CD4-positive, alpha-beta T cell treated with Interferon alpha-2 for 1 hour (primary cell): Measurements from ENCODE around the gene EDRF1.
"Not testable (repeated sequence)": the region's sequence is repeated elsewhere in the genome, so short reads cannot be mapped to it uniquely, and the experiment has no call there.

Source experiments
- DNase-seq, 2 donors: peaks; one replicate each; pipeline ENCODE4 v3.0.0-alpha.2; 2020 to 2022

EDRF1 gene

DNA sequence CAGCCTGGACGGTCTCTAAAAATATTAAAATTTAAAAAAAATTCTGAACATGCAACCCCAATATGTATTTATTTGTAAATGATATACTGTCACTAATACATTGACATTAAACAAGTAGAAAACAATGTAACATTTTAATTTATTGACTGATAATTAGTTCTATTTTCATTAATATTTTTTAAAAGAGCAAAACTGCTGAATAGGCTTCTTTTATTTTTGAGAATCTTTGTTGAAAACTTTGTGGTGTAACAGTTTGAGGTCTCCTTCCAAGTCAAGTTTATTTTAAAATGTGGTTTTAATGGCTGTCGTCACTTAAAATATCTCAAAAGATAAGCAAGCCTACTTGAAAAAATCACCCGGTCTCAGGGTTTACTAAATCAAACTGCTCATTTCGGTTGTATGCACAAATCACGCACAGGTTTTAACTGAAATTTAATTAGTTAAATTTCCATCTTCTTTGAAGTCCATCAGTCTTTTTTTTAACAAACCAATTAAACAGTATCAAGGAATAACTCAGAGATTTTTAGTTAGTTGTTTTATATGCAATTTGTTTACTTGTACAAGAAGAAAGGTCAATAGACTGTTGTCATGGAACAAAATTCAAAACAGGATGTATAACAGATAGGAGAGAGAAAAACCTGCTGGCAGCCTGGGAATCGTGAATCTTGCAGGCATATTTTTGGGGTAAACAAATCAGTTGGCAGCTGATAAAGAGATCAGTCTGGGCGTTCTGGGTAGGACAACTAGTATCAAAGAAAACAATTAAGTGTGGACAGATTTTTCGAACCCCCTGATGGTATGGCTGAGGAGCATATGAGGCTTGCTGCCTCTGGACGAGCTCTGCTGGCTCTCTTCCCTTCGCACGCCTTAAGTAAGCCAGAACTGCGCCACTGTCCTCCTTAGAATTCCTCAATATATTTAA is 9.7 kb upstream of the EDRF1 start:
- no peak for DNase-seq

DNA sequence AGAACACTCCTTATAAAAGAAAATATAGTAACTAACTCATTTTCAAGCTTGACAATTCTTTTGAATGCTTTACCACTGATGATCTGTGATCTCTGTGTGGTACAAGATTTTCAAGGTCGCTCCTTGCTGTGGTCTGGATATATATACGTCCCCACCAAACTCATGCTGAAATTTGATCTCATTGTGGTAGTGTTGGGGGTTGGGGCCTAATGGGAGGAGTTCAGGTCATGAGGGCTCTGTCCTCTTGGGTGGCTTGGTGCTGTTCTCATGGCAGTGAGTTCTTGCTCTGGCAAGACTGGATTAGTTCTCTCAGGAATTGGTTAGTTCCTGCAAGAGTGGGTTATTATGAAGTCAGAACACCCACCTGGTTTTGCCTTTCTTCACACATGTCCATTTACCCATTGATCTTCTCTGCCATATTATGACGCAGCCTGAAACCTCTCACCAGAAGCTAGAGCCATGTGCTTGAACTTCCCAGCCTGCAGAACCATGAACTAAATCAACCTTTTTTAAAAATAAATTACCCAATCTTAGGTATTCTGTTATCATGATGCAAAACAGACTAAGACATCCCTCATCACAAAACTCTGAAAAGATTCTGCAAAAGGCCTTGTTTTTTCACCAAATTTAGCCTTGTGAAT is 8.3 kb upstream of the EDRF1 start:
- DNase-seq: no peak

DNA sequence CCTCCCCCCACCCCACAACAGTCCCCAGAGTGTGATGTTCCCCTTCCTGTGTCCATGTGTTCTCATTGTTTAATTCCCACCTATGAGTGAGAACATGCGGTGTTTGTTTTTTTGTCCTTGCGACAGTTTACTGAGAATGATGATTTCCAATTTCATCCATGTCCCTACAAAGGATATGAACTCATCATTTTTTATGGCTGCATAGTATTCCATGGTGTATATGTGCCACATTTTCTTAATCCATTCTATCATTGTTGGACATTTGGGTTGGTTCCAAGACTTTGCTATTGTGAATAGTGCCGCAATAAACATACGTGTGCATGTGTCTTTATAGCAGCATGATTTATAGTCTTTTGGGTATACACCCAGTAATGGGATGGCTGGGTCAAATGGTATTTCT is 4.8 kb upstream of the EDRF1 start:
- not testable (repeated sequence) for DNase-seq

DNA sequence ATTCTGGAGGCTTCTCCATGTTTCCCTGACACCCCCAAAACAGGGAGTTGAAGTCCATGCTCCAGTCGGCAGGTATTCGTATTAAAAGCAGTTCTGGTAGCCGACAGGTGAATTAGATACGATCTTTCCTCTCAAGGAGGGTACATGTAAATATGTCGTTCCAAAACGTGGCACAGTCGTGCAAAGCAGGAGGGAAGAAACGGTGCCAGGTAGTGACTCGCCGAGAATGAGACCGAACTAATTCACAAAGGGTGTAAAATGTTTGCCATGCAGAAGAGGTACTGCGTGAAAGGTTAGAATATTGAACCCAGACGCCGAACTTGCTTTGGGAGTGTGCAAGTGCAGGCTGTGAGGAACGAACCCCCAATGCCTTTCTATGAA is 483 bp downstream of the EDRF1 start:
- no peak for DNase-seq

DNA sequence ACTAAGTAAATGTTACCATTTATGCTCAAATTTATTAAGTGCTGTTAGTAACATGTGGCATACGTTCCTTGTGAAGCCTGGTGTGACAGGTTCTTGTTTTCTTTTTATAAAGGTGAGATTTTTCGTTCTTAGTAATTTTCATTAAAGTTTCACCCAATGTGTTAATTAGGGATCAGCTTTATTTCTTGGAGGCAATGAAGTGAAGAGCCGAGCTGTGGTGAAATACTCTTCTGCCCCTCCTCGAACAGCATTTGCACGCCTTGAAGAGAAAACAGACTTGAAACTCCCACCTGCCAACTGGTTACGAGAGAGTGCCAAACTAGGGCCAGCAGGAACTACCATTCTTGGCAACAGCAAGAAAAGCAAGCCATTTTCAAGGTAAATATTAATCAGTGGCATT is 1.5 kb downstream of the EDRF1 start:
- no peak for DNase-seq

DNA sequence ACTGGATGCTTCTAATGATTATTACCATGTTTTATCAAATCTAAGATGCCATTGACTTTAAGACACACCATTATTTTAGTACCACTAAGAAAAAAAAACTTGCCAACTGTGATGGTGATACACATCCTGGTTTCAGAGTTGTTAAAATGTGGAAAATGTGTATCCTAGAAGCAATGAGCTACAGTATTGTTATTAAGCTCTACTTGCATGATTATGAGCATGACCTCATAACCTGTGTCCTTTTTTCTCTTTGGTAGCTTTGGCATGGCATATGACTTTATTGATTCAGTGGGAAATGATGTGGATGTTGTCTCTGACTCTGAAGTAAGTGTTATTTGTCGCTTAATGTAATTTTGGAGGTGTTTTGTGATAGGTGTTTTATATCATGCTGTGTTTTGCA is 3.3 kb downstream of the EDRF1 start:
- no peak for DNase-seq

DNA sequence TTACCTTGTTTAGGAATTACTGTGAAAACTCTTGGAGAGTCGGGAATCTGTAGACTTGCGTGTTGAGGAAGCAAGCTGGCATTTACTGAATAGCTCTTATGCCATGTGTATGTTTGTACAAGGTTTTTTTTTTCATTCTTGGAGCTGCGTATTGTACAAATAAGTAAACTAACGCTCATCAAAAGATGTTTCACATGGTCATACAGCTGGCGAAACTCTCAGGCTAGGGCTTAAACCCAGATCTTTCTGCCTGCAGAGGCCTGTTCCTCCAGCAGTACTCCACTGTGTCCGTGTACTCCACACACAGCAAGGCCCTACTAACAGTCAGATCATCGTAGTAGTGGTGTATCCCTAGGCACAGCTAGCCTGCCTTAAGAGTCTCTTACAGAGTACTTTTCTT is 7.4 kb downstream of the EDRF1 start:
- no peak for DNase-seq

DNA sequence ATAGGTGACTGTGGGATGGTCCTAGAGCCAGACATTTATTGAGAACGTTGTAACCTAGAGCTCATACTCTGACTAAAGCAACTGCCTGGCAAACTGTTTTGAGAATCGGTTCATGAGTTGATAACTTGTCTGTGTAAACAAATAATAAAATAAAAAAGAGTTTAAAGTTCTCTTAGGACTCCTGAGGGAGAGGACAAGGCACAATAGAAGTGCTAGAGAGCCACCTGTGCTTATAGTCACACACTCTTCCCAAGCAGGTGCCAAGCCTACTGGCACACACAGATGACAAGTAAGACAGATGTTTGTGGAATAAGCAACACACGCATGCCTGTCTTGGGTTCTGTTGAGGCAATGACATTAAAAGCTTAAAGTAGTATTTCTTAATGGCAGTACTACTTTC is 7.9 kb downstream of the EDRF1 start:
- no peak for DNase-seq

DNA sequence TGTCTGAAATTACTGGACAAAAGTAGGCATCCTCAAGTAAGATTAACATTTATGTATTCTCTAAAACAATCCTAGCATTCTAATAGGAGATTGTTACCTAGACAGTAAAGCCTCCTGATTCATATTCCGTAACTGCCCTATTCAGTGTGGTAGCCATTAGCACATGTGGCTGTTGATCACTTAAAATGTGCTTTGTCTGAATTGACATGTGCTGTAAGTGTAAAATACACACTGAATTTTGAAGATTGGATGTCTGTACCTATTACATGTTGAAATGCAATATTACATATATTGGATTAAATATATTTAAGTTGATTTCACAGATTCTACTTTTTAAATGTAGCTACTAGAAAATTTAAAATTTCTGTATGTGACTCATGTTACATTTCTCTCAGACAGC is 14.6 kb downstream of the EDRF1 start:
- DNase-seq: no peak

DNA sequence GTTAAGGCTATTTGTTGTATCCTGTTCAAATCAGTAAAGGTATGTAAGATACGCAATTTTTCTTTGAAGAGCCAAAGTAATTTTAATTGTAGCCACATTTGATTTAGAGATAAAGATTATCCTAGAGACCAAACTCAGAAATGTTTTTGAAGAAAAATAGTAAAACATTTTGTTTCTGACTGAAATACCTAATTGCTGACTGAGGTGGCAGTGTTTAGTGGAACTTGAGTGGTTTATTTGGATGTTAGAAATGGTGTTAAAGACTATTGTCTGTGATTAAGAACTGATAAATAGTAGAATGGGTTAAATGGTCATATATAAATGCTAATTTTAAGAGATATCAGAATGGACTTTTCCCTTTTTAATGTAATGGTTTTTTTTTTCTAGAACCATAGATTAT is 15.3 kb downstream of the EDRF1 start:
- DNase-seq: no peak

DNA sequence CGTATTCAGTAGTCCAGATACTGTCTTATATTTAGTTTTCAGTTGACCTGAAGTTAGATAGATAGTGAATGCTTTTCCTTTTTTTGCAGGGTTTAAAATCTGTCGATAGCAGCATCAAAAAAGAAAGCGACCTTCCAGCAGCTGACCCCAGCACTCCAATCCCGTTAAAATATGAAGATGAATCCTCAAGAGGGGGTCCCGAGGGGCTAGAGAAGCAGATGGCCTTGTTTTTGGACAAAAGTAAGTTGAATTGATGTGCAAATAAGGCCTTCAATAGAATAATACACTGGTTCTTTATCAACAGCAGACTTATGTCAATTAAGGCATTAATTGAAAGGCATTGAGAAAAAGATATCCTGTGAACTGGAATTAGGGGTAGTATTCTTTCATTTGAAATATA is 18.7 kb downstream of the EDRF1 start:
- no peak for DNase-seq

DNA sequence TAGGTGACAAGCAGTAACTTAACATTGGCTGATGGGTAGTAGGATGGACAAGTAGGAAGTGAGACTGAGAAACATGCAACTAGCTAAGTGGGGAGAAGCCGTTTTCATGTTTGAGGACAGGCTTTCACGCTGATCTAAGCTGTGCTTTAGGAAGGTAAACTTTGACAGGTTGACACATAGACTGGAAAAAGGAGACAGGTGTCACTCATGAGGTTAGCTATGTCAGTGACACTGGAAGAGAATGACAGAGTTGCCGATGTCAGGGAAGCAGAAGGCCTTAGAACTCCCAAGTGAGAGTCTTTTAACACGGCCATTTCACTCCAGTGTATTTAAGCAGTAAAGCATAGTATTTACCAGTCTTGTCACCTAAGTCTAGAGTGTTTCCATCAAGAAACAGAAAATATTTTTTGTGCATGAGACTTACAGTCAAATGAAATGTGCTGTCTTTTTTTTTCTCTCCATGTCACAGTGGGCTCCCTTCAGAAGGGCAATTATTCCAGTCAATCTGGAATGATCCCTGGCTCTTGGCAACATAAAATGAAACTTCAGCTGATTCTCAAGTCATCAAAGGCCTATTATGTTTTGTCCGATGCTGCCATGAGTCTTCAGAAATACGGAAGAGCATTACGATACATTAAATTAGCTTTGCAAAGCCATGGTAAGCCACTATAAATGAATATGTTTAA is 20.6 kb downstream of the EDRF1 start:
- DNase-seq: no peak

DNA sequence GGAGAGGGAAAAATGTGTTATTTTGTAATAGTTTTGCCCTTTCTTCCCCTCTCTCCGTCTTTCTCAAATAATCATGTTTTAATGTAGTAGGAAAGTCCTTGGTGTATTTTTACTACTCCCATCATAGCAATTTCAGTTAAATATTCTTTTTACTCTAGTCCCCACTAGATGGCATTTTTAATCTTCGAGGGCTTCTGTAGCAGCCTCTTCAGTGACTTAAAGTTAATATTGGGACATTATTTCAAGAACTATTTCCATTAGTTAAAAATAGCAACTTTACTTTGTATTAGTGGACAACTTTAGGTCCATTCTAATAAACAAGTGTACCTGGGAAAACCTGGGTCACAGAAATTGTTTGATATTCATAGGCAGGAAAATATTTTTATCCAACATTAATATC is 23.0 kb downstream of the EDRF1 start:
- no peak for DNase-seq

DNA sequence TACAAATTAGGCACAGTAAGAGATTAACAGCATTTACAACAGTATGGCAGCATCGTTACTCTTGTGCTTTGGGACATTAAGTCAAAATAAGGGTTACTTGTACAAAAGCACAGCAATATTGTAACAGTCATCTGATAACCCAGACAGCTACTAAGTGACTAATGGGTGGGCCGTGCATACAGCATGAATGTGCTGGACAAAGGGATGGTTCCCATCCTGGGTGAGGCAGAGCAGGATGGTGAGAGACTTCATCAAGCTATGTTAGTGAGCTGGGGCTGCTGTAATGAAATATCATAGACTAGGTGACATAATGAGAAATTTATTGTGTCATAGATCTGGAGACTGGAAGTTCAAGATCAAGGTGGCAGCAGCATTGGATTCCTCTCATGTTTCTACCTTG is 25.4 kb downstream of the EDRF1 start:
- DNase-seq: no peak

DNA sequence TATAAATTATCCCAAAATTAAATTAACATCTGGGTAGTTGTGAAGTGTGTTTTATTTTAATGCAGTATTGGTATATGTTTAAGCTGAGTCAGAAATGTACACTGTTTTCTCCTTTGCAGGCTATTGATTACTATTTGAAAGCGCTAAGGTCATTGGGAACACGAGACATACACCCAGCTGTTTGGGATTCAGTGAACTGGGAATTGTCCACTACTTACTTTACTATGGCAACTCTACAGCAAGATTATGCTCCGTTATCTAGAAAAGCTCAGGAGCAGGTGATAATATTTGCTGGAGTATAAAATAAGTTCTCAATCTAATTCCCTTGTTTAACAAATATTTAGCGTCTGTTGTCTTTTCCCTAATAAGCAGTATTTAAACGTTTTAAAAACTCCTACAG is 27.9 kb downstream of the EDRF1 start:
- no peak for DNase-seq

DNA sequence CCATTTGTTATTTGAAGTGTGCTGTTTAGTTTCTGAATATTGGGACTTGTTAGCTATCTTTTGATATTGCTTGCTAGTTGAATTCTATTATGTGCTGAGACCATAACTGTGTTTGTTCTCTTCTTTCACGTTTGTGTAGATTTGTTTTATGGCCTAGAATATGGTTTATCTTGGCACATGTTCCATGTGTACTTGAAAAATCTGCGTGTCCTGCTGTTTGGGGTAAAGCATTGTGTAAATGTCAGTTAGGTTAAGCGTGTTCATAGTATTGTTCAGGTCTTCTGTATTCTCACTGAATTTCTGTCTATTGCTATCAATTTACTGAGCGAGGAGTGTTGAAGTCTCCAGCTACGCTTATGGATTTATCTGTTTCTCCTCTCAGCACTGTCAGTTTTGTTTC is 36.7 kb downstream of the EDRF1 start:
- DNase-seq: no peak

DNA sequence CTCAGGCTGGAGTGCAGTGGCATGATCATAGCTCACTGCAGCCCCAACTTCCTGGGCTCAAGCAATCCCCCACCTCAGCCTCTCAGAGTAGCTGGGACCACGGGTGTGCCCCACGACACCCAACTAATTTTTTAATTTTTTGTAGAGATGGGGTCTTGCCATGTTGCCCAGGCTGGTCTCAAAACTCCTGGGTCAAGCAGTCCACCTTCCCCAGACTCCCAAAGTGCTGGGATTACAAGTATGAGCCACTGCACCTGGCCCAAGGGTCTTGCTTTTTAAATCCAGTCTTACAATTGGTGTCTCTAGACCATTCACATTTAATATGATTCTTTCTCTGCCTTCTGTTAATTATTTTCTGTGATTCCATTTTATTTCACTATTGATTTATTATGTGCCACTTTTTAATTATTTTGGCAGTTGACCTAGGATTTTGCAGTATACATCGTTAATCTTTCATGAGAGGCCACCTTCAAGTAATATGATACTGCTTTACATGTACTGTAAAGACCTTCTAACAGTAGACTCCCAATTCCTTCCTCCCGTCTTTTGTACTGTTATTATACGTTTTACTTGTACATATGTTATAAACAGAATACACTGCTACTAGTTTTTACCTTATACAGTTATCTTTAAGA is 37.5 kb downstream of the EDRF1 start:
- DNase-seq: no peak

DNA sequence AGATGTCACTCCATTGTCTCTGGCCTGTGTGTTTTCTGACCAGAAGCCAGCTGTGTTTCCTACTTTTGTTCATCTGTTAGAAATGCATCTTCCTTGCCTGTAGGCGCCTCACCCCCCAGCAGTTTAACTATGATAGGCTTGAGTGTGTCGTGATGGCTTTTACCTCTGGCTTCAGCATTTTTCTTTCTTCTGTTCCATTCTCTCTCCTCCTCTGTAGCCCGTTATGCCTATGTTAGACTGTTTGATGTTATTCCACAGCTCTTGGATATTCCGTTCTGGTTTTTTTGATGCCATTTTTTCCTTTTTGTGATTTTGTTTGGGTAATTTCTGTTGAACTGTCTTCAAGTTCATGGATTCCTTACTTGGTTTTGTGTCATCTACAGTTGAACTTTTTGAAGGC is 38.2 kb downstream of the EDRF1 start:
- DNase-seq: no peak

DNA sequence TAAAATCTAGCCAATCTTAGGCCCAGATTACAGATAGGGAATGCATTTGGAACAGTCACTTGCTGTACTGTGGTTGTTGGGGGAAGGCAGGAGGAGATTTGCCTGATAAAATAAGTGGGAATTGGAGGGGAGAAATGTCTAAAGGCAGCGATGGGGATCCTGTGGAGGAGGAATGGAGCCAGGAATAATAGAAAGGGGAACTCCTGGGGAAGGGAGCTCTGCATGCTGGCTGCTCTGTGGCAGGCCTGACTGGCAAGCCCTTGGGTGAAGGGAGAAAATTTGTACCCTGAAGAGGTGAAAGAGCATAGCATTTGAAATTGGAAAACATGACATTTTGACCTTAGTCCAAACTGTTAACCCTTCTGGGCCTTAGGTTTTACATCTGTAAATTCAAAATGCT is 42.5 kb downstream of the EDRF1 start:
- no peak for DNase-seq

DNA sequence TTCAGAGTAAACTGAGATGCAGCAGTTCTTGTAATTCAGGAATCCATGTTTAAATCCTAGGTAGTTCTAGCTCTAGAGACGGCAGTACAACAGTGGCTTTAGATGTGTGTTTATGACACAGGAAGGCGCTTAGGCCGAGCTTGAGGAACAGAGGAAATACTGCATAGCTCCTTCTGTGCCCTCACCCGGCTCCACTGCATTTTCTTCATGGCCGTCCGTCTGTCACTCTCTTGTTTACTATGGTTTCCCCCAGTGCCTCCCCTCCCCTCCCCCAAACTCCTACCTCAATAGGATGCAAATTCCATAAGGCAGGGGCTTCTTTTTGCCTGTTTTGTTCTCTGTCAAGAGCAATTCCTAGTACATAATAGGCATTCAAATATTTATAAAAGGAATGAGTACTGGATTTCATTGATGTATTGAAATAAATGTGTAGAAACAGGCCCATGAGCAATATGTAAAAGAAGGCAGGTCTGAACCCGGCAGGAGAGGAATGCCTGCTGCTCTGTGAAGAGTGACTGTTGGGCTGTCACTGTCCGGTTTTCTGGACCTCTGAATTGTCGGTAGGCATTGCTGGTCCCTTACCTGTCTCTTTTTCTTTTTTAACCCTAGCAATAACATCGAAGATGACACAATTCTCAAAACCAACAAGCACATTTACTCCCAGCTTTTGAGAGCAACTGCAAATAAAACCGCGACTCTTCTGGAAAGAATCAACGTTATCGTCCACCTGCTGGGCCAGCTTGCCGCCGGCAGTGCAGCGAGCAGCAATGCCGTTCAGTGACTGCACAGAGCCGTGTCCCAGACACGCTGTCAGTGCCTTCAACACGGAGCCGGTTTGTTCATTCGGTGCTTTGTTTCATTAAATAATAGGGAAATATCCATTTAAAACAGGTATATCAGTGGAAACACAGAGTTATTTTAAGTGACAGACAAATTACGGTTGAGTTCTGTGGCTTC is 43.5 kb downstream of the EDRF1 start:
- DNase-seq: no peak

DNA sequence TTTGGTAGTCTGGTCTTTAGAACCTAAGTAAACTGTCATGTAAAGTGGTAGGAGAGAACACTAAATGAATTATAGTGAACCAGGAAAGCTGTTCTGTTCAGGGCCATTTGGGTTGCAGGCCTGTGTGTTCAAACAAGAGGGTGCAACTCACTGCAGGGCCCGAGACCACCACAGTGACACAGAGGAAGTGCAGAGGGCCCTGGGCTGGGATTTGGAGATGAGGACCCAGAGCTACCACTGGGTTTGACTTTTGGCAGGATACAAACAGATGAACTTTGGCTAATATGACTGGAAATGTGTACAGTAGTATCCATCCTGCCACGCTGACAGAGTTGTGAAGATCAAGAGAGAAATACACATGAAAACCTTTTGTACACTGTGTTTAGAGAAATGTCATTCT is 46.3 kb downstream of the EDRF1 start:
- no peak for DNase-seq

DNA sequence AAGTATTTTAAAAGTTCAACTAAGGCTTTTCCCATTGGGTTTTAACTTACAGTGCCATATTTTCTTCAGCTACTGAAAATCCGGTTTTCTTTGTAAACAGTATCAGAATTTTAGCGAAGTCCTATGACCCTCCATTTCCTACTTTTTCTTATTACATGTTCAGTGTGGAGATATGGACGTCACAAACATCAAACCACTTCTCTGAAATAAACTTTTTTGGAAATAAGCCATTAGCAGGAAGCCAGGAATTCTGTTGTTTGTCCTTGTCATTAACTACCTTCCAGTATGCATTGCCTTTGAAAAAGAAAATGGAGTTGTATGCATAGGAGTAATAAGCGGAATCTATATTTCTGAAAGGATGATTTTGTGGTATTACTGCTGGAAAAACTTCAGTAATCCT is 47.0 kb downstream of the EDRF1 start:
- DNase-seq: no peak
